Measurements from ENCODE around the gene FBXO31. TPM values are rescaled to one million over a fixed set of nuclear protein-coding genes. Genes with fewer than 3 reads are reported as not detected.

FBXO31 gene
- total and polyA plus RNA-seq, 2 donors (not counting 3 experiments of a cell fraction or from before 2014, with no cell fraction given) = 17.1 to 31.8 TPM

DNA sequence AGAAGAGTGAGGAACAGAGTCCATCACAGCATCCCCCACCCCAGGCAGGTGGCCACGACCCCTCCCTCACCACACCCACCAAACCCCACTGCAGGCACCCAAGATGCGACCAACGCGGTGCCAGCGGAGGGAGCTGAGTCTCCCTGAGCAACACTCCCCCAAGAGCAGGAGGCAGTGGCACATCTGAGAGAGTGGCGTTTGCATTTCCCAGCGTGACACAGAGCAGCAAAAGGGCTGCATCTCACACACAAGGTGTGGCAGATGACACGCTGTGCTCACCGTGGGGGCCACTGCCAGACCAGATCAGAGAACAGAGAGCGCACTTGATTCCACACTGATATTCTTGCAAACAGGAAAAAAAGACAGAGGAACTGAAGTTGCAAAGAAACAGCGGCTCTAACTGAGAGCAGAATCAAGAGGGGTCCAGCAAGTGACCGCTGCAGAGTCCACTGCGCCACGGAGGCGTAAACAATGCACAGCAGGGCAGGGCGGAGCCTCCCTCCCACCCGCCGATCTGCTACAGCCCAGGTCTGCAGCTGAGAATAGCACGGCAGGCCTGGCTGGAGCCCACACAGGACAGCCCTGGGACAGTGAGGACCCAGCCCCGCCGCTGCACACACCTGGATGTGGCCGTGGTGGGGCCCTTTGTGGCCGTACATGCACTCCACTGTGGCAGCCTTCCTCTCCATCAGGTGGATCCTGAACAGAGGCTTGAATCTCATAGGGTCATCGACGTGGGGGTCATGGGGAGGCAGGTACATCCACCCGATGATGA, 40.4 kb downstream of the FBXO31 start:
- POLR2A ChIA-PET = no interaction called here
- no TSS peak for BruUV-seq (replicated peaks)

GRCh38 chr16:87342504-87342903, 41.1 kb downstream of the FBXO31 start:
- FAIRE-seq (no peak), DNase-seq (ENCODE audit: low read depth, low spot score) (no peak)
- TF ChIP-seq MYC (IDR thresholded peaks at IDR 0.05; ENCODE audit: low read depth, low read length) (no peak), GATA2 (IDR thresholded peaks at IDR 0.05; ENCODE audit: insufficient read depth, insufficient read length, low read depth, low read length) (no peak), CTCF (IDR thresholded peaks at IDR 0.05; ENCODE audit: extremely low read depth in 1 of 2, insufficient read depth in 1 of 2, low read depth in 1 of 2, low read length in 2 of 2) (no peak), POLR2A (IDR thresholded peaks at IDR 0.05; ENCODE audit: low read depth, low read length) (no peak), FOS (IDR thresholded peaks at IDR 0.05; ENCODE audit: borderline replicate concordance, insufficient read depth, low read length) (no peak), JUN (IDR thresholded peaks at IDR 0.05; ENCODE audit: borderline replicate concordance, insufficient read depth, insufficient read length, low read depth) (no peak), POLR2AphosphoS5 (IDR thresholded peaks at IDR 0.05; ENCODE audit: insufficient read depth, low read depth, low read length) (no peak), EZH2 (IDR thresholded peaks at IDR 0.05; ENCODE audit: borderline replicate concordance, low read depth, low read length, severe bottlenecking) (no peak)
- TF ChIP-seq, protein P1, sequence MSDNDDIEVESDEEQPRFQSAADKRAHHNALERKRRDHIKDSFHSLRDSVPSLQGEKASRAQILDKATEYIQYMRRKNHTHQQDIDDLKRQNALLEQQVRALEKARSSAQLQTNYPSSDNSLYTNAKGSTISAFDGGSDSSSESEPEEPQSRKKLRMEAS (IDR thresholded peaks at IDR 0.05; ENCODE audit: insufficient read depth, insufficient read length) = no peak
- H4K20me1 ChIP-seq (replicated peaks; ENCODE audit: control insufficient read depth, extremely low read depth, insufficient read depth, low read length) = no peaks in the 10 kb centered on the region
- H3K4me1 ChIP-seq (ENCODE audit: control insufficient read depth, extremely low read depth, insufficient read depth, low read length) = peaks cover 7% of the 10 kb centered on the region
- no peaks in the 10 kb centered on the region for H3K9me1 ChIP-seq (replicated peaks; ENCODE audit: control insufficient read depth, extremely low read depth, insufficient read depth, low read length)
- ChIA-PET CTCF (no interaction called here), POLR2A (no interaction called here)
- H3K4me2 ChIP-seq (ENCODE audit: insufficient read depth, low read length) = no peak overlapping the region
- H3K9me3 ChIP-seq (replicated peaks; ENCODE audit: control insufficient read depth, insufficient read depth, low read length) = no peaks in the 10 kb centered on the region
- H3K36me3 ChIP-seq (ENCODE audit: control insufficient read depth in 2 of 2, extremely low read depth in 1 of 2, insufficient read depth in 2 of 2, low read length in 2 of 2) = peaks cover 3 to 23% of the 10 kb centered on the region in 2 experiments
- dilution Hi-C loops (cut with MboI; ENCODE audit: extremely low pct_ligation_motif_present, low sequenced_read_pairs) = no loop called here
- H2AFZ ChIP-seq (ENCODE audit: low read depth, low read length) = no peak overlapping the region
- H3K9ac ChIP-seq (replicated peaks; ENCODE audit: extremely low read depth, insufficient read depth, low read length) = no peak overlapping the region
- intact Hi-C loops (cut with micrococcal nuclease) = no loop called here
- no peak overlapping the region for H3K4me3 ChIP-seq (replicated peaks in 1 of 3; ENCODE audit: insufficient read depth in 1 of 3, low read depth in 1 of 3, low read length in 3 of 3)
- no peak overlapping the region for H3K27ac ChIP-seq (ENCODE audit: insufficient read depth, low read depth, low read length)
- no peaks in the 10 kb centered on the region for H3K27me3 ChIP-seq (ENCODE audit: control insufficient read depth in 2 of 2, insufficient read depth in 2 of 2, low read length in 2 of 2)
- no TSS peak for BruUV-seq (replicated peaks)
- peaks cover 1% of the 10 kb centered on the region for H3K79me2 ChIP-seq (ENCODE audit: control insufficient read depth, insufficient read depth, low read length)

More for the DNA sequence above, 40.4 kb downstream of the FBXO31 start:
- Histone ChIP-seq H3K9ac (replicated peaks; ENCODE audit: extremely low read depth, insufficient read depth, low read length) (no peak overlapping the region), H3K36me3 (ENCODE audit: control insufficient read depth in 2 of 2, extremely low read depth in 1 of 2, insufficient read depth in 2 of 2, low read length in 2 of 2) (peaks cover 3 to 27% of the 10 kb centered on the region in 2 experiments), H3K9me3 (replicated peaks; ENCODE audit: control insufficient read depth, insufficient read depth, low read length) (no peaks in the 10 kb centered on the region), H3K9me1 (replicated peaks; ENCODE audit: control insufficient read depth, extremely low read depth, insufficient read depth, low read length) (no peaks in the 10 kb centered on the region), H3K27ac (ENCODE audit: insufficient read depth, low read depth, low read length) (no peak overlapping the region), H3K79me2 (ENCODE audit: control insufficient read depth, insufficient read depth, low read length) (peaks cover 1% of the 10 kb centered on the region), H2AFZ (ENCODE audit: low read depth, low read length) (no peak overlapping the region), H3K4me3 (replicated peaks in 1 of 3; ENCODE audit: insufficient read depth in 1 of 3, low read depth in 1 of 3, low read length in 3 of 3) (no peak overlapping the region), H3K4me2 (ENCODE audit: insufficient read depth, low read length) (no peak overlapping the region), H3K27me3 (ENCODE audit: control insufficient read depth in 2 of 2, insufficient read depth in 2 of 2, low read length in 2 of 2) (no peaks in the 10 kb centered on the region), H4K20me1 (replicated peaks; ENCODE audit: control insufficient read depth, extremely low read depth, insufficient read depth, low read length) (no peaks in the 10 kb centered on the region), H3K4me1 (ENCODE audit: control insufficient read depth, extremely low read depth, insufficient read depth, low read length) (peaks cover 7% of the 10 kb centered on the region)
- TF ChIP-seq MYC (IDR thresholded peaks at IDR 0.05; ENCODE audit: low read depth, low read length) = no peak
- intact Hi-C loops (cut with micrococcal nuclease) = no loop called here
- DNase-seq (ENCODE audit: low read depth, low spot score) (no peak), FAIRE-seq (no peak)
- CTCF ChIA-PET = interaction anchor here (0.9 to 1.9 kb wide), 2 partner anchors 45 to 51 kb away, joined by 3 to 5 read pairs; no protein-coding TSS in a partner anchor
- dilution Hi-C loops (cut with MboI; ENCODE audit: extremely low pct_ligation_motif_present, low sequenced_read_pairs) = no loop called here

Data from endothelial cell of umbilical vein (primary cell).